HG02588 (cell line): ENCODE results near the gene TSPEAR.
"Not testable (repeated sequence)": the region's sequence is repeated elsewhere in the genome, so short reads cannot be mapped to it uniquely, and the experiment has no call there.

Experiments used
- ATAC-seq: cut with Tn5 transposase; IDR thresholded peaks from one replicate; pipeline ENCODE4 v1.9.1; 2021; ENCODE audit warnings: mild to moderate bottlenecking, moderate library complexity; ENCODE audit not compliant: unreplicated experiment

The TSPEAR gene

GRCh38 chr21:44703731-44704635 lies 7.4 kb downstream of the TSPEAR start:
- no peak for ATAC-seq

GRCh38 chr21:44702973-44703730 lies 8.2 kb downstream of the TSPEAR start:
- no peak for ATAC-seq

GRCh38 chr21:44702111-44702972 lies 9.0 kb downstream of the TSPEAR start:
- no peak for ATAC-seq

- ATAC-seq: no peak
Observed at GRCh38 chr21:44701541-44701940, 9.8 kb downstream of the TSPEAR start.

DNA sequence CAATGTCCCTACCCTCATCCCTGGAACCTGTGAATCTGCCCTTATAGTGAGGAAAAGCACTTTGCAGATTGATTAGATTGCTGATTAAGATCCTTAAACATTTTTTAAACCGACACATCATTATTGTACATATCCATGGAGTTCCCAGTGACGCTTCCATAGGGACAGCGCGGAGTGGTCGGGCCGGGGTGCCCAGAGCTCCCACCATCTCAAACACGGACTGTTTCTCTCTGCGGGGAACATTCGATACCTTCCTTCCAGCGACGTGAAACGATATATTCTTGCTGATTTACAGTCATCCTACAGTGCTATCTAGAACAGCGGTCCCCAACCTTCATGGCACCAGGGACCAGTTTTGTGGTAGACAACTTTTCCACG lies 10.4 kb downstream of the TSPEAR start:
- no peak for ATAC-seq

- no peak for ATAC-seq
Observed at GRCh38 chr21:44700101-44701022, 11.0 kb downstream of the TSPEAR start.

- no peak for ATAC-seq
Observed at GRCh38 chr21:44699502-44700001, 11.8 kb downstream of the TSPEAR start.

DNA sequence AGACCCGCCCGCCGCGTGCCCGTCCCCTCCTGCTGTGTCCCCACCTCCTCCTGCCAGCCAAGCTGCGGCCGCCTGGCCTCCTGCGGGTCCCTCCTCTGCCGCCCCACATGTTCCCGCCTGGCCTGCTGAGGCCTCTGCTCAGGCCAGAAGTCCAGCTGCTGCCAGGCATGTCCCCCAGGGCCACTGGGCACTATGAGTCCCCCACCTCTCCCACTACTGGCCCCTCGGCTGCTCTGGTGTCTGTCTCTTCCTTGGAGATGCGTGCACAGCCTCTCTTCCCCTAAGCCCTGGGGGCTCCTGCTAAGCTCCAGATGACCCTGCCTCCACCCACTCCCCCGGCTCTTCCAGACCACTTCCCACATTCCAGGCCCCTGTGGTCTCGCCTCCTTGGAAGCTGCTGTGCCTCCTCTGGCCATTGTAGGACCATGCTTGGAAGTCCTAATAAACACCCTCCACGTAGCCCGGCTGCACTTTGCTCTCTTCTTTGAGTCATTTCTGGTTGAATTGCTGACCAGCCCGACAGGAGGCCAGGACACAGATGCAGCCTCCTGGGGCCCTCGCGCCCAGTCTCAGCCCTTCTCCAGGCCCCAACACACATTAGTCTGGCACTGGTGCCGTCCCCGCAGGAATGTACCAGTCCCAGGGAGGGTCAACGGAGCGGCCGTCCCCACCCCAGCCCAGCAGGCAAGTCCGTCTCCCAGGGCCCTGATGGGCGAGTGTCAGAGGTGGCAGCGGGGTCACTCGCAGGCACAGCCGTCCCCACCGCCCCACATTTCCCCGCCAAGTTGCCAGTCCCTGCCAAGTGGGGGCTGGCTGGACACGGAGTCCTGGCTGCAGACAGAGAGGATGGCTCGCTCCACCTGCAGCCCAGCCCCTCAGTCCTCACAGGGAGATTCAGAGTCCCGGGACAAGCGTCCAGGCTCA lies 13.3 kb downstream of the TSPEAR start:
- ATAC-seq: no peak

DNA sequence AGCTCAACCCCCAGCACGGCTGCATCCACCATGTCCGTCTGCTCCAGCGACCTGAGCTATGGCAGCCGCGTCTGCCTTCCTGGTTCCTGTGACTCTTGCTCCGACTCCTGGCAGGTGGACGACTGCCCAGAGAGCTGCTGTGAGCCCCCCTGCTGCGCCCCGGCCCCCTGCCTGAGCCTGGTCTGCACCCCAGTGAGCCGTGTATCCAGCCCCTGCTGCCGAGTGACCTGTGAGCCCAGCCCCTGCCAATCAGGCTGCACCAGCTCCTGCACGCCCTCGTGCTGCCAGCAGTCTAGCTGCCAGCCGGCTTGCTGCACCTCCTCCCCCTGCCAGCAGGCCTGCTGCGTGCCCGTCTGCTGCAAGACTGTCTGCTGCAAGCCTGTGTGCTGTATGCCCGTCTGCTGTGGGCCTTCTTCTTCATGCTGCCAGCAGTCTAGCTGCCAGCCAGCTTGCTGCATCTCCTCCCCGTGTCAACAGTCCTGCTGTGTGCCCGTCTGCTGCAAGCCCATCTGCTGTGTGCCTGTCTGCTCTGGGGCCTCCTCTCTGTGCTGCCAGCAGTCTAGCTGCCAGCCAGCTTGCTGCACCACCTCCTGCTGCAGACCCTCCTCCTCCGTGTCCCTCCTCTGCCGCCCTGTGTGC lies 14.1 kb downstream of the TSPEAR start, which contains the start of gene KRTAP10-12:
TSS of gene KRTAP10-12 (plus strand) at position 1 of the 639 bp plus-strand sequence. CDS start at position 31, 30 bp downstream.
- not testable (repeated sequence) for ATAC-seq

GRCh38 chr21:44696572-44696971 lies 14.8 kb downstream of the TSPEAR start:
- no peak for ATAC-seq

- no peak for ATAC-seq
Observed at GRCh38 chr21:44695641-44696040, 15.7 kb downstream of the TSPEAR start.

DNA sequence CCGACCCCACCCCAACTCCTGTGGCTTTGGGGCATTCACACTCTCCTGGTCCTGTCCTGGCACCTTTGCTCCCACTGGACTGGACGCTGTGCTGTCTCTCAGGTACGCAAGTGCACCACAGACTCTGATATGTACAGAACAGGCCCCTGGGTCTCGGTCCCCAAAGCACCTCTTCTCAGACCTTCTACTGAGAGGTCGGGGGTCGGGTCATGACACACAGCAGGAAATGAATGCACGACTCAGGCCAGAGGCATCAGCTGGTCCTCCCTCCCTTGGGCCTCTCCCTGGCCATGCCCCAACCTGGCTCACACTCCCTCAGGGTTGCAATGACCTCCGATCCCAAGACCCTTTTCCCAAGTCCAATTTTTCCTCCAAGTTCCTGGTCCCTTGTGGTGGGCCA lies 16.2 kb downstream of the TSPEAR start:
- ATAC-seq: no peak

DNA sequence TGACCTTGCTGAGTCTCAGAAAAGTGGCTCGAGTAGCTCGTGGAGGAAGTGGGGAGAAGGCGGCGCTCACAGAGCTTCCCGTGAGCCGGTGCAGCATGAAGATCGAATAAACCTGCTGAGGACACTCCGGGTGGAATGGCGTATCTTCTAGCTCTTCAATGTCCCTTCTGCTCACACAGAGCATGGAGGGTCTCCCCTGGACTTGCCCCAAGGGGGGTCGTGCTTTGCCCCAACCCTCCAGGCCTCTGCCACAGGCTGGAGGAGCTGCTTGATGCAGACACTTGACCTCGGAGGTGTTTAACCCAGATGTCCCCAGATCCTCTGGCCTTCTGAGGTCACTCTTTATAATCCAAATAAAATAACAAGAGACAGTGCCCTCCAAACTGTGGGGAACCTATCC lies 16.6 kb downstream of the TSPEAR start:
- ATAC-seq: no peak

DNA sequence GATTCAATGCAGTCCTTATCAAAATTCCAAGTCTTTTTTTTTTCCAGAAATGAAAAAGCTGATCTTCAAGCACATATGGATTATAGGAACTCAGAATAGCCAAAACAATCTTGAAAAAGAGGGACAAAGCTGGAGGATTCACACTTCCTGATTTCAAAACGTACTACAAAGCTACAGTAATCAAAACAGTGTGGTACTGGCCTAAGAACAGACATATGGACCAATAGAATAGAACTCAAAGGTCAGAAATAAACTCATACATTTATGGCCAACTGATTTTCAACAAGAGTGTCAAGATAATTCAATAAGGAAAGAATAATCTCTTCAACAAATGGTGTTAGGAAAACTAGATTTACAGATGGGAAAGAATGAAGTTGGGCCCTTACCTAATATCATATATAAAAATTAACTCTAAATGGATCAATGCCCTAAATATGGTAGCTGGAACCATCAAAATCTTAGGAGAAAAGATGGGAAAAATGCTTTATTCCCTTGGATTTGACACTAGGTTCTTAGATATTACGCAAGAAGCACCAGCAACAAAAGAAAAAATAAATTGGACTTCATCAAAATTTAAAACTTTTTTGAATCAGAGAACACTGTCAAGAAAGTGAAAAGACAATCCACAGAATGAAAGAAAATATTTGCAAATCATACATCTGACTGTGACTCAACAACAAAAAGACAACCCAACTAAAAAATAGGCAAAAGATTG lies 18.4 kb downstream of the TSPEAR start:
- ATAC-seq: no peak

GRCh38 chr21:44691686-44692085 lies 19.7 kb downstream of the TSPEAR start:
- no peak for ATAC-seq

GRCh38 chr21:44689740-44690139 lies 21.6 kb downstream of the TSPEAR start:
- ATAC-seq: not testable (repeated sequence)

DNA sequence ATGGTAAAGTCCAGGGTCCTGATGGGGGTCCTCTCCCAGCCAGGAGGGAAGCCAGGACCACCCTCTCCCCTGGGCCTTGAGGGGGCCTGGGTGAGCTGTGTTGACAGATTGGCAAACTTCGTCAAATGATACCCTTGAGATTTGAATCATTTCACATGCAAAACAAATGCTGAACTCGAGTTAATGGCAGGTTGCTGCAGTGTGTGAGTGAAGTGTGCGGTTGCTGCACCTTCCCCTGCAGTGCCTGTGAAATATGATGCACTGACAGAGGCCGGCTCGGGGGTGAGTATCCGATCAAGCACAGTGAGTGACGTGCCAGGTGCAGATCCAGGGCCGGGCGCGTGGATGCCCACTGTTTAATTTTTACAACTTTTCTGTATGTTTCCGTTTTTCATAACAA lies 23.7 kb downstream of the TSPEAR start:
- ATAC-seq: no peak
